Measurements from ENCODE around the gene LRRC1. TPM values are rescaled to one million over a fixed set of nuclear protein-coding genes. Genes with fewer than 3 reads are reported as not detected.
A peak's percentile ranks its signal among the peaks of the same experiment; 100 is the strongest.

Gene LRRC1
- total and polyA plus RNA-seq, 2 of the 8 experiments (the other 6 are each of a cell fraction or from before 2014, with no cell fraction given), result 6.7 to 15.9 TPM

- no peaks in the 10 kb centered on the region for H3K79me1 ChIP-seq (ENCODE audit: low read depth, low read length)
- H3K27ac ChIP-seq (ENCODE audit: low read depth, low read length), result no peak overlapping the region
- no peaks in the 10 kb centered on the region for H3K36me3 ChIP-seq (ENCODE audit: control insufficient read depth in 2 of 4, insufficient read depth in 4 of 4, low read length in 3 of 4)
- H3K23me2 ChIP-seq (ENCODE audit: low read depth, low read length), result no peaks in the 10 kb centered on the region
- no peak overlapping the region for H4K91ac ChIP-seq (replicated peaks; ENCODE audit: insufficient read length, low read length)
- peaks cover 0 to 9% (median 5%) of the 10 kb centered on the region in 4 experiments; a peak in 5 of 7 replicates for H3K4me1 ChIP-seq (replicated peaks in 1 of 4; ENCODE audit: control insufficient read depth in 3 of 4, insufficient read depth in 4 of 4, low read length in 3 of 4)
- H3K4me2 ChIP-seq (ENCODE audit: insufficient read depth in 1 of 2, low read depth in 2 of 2, low read length in 2 of 2), result no peak overlapping the region
- no peak overlapping the region for H3K23ac ChIP-seq (ENCODE audit: insufficient read length)
- H3K9me3 ChIP-seq (ENCODE audit: insufficient read depth in 2 of 2, low read depth in 1 of 2, low read length in 1 of 2), result no peaks in the 10 kb centered on the region
- no peak for FAIRE-seq
- H3K4me3 ChIP-seq (ENCODE audit: extremely low read depth in 1 of 4, insufficient read depth in 2 of 4, low read depth in 3 of 4, low read length in 4 of 4), result no peak overlapping the region
- ChIA-PET POLR2A (ENCODE audit: partially characterized antibody) (interaction anchor here (0.6 to 0.8 kb wide), 3 partner anchors 12 to 240 kb away, joined by 3 read pairs; no protein-coding TSS in a partner anchor), CTCF (ENCODE audit: partially characterized antibody) (interaction anchor here (0.7 to 10.5 kb wide), 3 partner anchors 228 to 1306 kb away, joined by 3 to 197 read pairs (median 3); no protein-coding TSS in a partner anchor)
- DNase-seq (ENCODE audit: low read depth in 1 of 2, low spot score in 2 of 2), result no peak
- no peak overlapping the region for H2AFZ ChIP-seq (ENCODE audit: low read length)
- no peak overlapping the region for H3K56ac ChIP-seq (replicated peaks; ENCODE audit: insufficient read length, low read depth, low read length)
- no peak overlapping the region for H3K14ac ChIP-seq (ENCODE audit: insufficient read length)
- H2BK5ac ChIP-seq (ENCODE audit: low read depth, low read length), result no peak overlapping the region
- H4K20me1 ChIP-seq (replicated peaks in 1 of 2; ENCODE audit: control insufficient read depth in 1 of 2, insufficient read depth in 2 of 2, low read length in 2 of 2), result no peaks in the 10 kb centered on the region
- peak overlapping the region; percentile 35; the same call in 1 of the 2 replicates for H2BK12ac ChIP-seq (ENCODE audit: low read depth, low read length)
- H2BK120ac ChIP-seq (replicated peaks; ENCODE audit: low read depth, low read length), result no peak overlapping the region
- no peak overlapping the region; the same call in 1 of the 2 replicates for H2BK20ac ChIP-seq (ENCODE audit: low read length)
- 94% methylated on average over 2 of the region's 2 CpGs; no CpG with 5 or more reads in 1 of the 2 experiments for WGBS, 2 experiments (ENCODE audit: extremely low coverage in 1 of 2, insufficient coverage in 1 of 2, insufficient read length in 1 of 2, insufficient replicate concordance in 2 of 2, low coverage in 1 of 2, low lambda C conversion rate in 2 of 2, missing lambda C conversion rate in 1 of 2)
- H4K8ac ChIP-seq (ENCODE audit: extremely low read depth, insufficient read depth, low read length), result no peak overlapping the region
- no peak overlapping the region; the same call in 1 of the 2 replicates for H2AK5ac ChIP-seq (ENCODE audit: low read depth, low read length)
- H2BK15ac ChIP-seq (ENCODE audit: low read length), result no peak overlapping the region
- no peak overlapping the region for H3K9ac ChIP-seq (replicated peaks in 1 of 4; ENCODE audit: extremely low read depth in 1 of 4, low read depth in 3 of 4, low read length in 3 of 4)
- H4K5ac ChIP-seq (ENCODE audit: insufficient read length, low read depth, low read length), result no peak overlapping the region
- H3K79me2 ChIP-seq (ENCODE audit: control insufficient read depth in 1 of 2, insufficient read depth in 2 of 2, low read length in 2 of 2), result no peaks in the 10 kb centered on the region
- H3K18ac ChIP-seq (ENCODE audit: extremely low read depth, low read length), result no peak overlapping the region
- H3K4ac ChIP-seq (replicated peaks; ENCODE audit: insufficient read length, low read depth, low read length), result no peak overlapping the region
- no peaks in the 10 kb centered on the region for H3K27me3 ChIP-seq (replicated peaks in 1 of 4; ENCODE audit: control insufficient read depth in 3 of 4, extremely low read depth in 1 of 4, insufficient read depth in 3 of 4, low read length in 3 of 4)
- TF ChIP-seq CREB1 (IDR thresholded peaks at IDR 0.05) (no peak), POU5F1 (IDR thresholded peaks at IDR 0.05; ENCODE audit: low read depth, low read length) (no peak), SIX5 (IDR thresholded peaks at IDR 0.05; ENCODE audit: low read depth, low read length) (no peak), RFX5 (IDR thresholded peaks at IDR 0.05; ENCODE audit: borderline replicate concordance, low read depth, low read length) (no peak), TBP (IDR thresholded peaks at IDR 0.05; ENCODE audit: low read depth, low read length) (no peak), BACH1 (IDR thresholded peaks at IDR 0.05; ENCODE audit: low read length) (no peak), SIN3A (conservative IDR thresholded peaks at IDR 0.05 in 1 of 2, IDR thresholded peaks at IDR 0.05 in 1 of 2; ENCODE audit: low read depth in 1 of 2, low read length in 2 of 2) (no peak), EP300 (IDR thresholded peaks at IDR 0.05; ENCODE audit: borderline replicate concordance in 1 of 2, low read depth in 2 of 2, low read length in 2 of 2) (no peak), CTBP2 (IDR thresholded peaks at IDR 0.05; ENCODE audit: borderline replicate concordance, insufficient read depth, insufficient read length, low read length) (no peak), BRCA1 (IDR thresholded peaks at IDR 0.05; ENCODE audit: low read depth, low read length) (no peak), ATF3 (IDR thresholded peaks at IDR 0.05; ENCODE audit: insufficient read depth, low read depth, low read length) (no peak), ASH2L (IDR thresholded peaks at IDR 0.05; ENCODE audit: low read length) (no peak), TCF12 (IDR thresholded peaks at IDR 0.05; ENCODE audit: low read depth, low read length) (no peak), NANOG (IDR thresholded peaks at IDR 0.05; ENCODE audit: insufficient read depth, low read depth, low read length, poor library complexity, severe bottlenecking) (no peak)
Observed at GRCh38 chr6:53962646-53963045, 167.8 kb downstream of the LRRC1 start.
